Suprapubic skin (tissue), 4 donors: ENCODE measurements around the gene THEM5. TPM values are rescaled to one million over a fixed set of nuclear protein-coding genes. Genes with fewer than 3 reads are reported as not detected.

Experiments
- DNase-seq, 2 donors: peaks; one replicate each; pipeline ENCODE4 v3.0.0-alpha.2; 2019; ENCODE audit warnings: low spot score in 2 of 2
- H3K27ac ChIP-seq: fragments of 200-600 bp; sonication (generic); one replicate; pipeline ENCODE4 v1.5.1; 2019
- H3K27me3 ChIP-seq: fragments of 200-600 bp; sonication (generic); one replicate; pipeline ENCODE4 v1.5.1; 2019
- H3K36me3 ChIP-seq: fragments of 200-600 bp; sonication (generic); one replicate; pipeline ENCODE4 v1.5.1; 2019
- H3K4me1 ChIP-seq: fragments of 200-600 bp; sonication (generic); one replicate; pipeline ENCODE4 v1.5.1; 2019
- H3K4me3 ChIP-seq: fragments of 200-600 bp; sonication (generic); one replicate; pipeline ENCODE4 v1.5.1; 2019; ENCODE audit warnings: mild to moderate bottlenecking
- H3K9me3 ChIP-seq: fragments of 200-600 bp; sonication (generic); one replicate; pipeline ENCODE4 v1.5.1; 2019
- EP300 ChIP-seq: sonication (generic); formaldehyde crosslinking; IDR thresholded peaks from one replicate; pipeline ENCODE4 v1.6.1; 2017; ENCODE audit warnings: antibody characterized with exemption
- POLR2A ChIP-seq, 2 donors: fragments of 450-650 bp; IDR thresholded peaks; one replicate each; pipeline ENCODE4 v1.6.1; 2017; ENCODE audit warnings: antibody characterized with exemption in 2 of 2, mild to moderate bottlenecking in 2 of 2, moderate library complexity in 2 of 2
- POLR2AphosphoS5 ChIP-seq, 3 donors: sonication (generic); formaldehyde crosslinking; IDR thresholded peaks; one replicate each; pipeline ENCODE4 v1.6.1; 2017; ENCODE audit warnings: antibody characterized with exemption in 3 of 3
- WGBS: methylation state at CpG from one replicate; pipeline ENCODE4 v1.1.5; 2018; 5-methylcytosine and 5-hydroxymethylcytosine counted together
- total RNA-seq, 4 donors: library from RNA; depleted of rRNA; stranded (reverse); fragments of >200 nt; gene quantifications; one replicate each; pipeline ENCODE4 v1.1.0, GENCODE V29; 2016
- TF ChIP-seq, protein P1 (sequence below), 2 donors: fragments of 200-600 bp in 1 of 2; fragments of 450-650 bp in 1 of 2; sonication (generic) in 1 of 2; IDR thresholded peaks; one replicate each; pipeline ENCODE4 v1.5.1; 2016 to 2019; ENCODE audit warnings: antibody characterized with exemption in 2 of 2, mild to moderate bottlenecking in 1 of 2, moderate library complexity in 1 of 2

The THEM5 gene
- total RNA-seq, 4 donors from 2014 or later = 29.1 to 89.7 (median 64.3) TPM

DNA sequence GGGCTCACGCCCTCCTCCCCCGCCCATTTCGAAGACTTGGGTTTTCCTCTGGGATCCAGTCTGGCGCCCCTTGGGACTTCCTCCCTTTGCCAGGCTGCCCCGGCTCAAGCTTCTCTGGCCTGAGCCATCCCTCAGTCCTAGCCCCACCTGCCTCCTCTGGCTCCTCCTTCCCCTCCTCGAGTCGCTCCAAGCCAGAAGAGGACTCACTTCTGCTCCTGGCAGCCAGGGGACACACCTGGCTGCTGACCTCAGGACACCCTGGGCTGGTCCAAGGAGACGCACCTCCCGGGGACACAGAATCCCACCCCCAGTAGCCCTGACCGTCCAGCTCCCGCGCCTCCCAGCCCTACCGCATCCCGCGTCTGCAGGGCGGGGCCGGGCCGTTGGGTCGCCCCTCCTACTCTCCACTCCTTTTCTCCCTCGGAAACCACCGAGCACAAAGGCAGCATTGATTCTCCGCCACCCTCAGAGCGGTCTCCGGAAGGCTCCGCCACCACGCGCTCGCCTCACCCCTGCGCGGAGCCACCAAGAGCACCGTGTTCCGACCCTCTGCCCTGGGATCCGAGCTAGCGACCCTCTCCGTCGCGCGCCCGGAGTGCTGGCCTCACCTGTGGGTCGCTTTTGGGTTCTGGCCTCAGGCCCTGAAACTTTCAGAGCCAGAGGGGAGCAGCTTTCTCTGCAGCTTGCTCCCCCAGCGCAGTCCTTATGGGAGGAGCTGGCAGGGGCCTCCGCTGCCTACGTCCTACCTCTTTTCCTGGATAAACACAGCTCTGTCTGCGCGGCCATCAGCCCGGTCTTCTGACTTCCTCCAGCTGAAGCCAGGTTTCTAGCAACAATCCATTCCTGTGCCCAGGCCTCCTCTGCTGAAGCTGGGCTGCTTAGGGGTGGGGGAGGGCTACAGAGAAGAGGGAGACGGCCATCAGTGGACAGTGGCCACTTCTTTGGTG lies 13.8 kb downstream of the THEM5 start, which contains the start of gene C2CD4D:
Gene C2CD4D (minus strand): TSS at position 364 of the 947 bp plus-strand sequence. CDS start 831 bp downstream, outside the sequence.
- WGBS = 19% methylated on average over 23 of the region's 47 CpGs
- DNase-seq = peak in 1 of 2 donors; percentile 75
- peaks cover 12% of the 10 kb centered on the region for H3K27me3 ChIP-seq

DNA sequence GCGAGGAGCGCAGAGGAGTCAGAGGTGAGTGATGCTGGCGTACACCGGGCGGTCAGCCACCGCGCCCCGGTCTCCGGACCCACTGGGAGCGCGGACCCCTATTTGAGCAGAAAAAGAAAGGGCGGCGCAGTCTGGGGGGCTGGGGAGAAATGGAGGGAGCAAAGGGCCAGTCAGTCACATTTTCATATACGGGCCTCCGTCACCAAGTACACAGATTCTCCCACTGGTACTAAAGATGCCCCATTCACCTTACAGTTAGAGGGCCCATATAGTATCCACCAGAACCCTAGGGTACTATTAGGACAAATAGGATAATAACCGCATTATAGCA lies 14.5 kb downstream of the THEM5 start:
- TF ChIP-seq EP300 (no peak), POLR2A (IDR thresholded peaks at IDR 0.05) (no peak), POLR2AphosphoS5 (IDR thresholded peaks at IDR 0.05) (no peak)
- TF ChIP-seq, protein P1, sequence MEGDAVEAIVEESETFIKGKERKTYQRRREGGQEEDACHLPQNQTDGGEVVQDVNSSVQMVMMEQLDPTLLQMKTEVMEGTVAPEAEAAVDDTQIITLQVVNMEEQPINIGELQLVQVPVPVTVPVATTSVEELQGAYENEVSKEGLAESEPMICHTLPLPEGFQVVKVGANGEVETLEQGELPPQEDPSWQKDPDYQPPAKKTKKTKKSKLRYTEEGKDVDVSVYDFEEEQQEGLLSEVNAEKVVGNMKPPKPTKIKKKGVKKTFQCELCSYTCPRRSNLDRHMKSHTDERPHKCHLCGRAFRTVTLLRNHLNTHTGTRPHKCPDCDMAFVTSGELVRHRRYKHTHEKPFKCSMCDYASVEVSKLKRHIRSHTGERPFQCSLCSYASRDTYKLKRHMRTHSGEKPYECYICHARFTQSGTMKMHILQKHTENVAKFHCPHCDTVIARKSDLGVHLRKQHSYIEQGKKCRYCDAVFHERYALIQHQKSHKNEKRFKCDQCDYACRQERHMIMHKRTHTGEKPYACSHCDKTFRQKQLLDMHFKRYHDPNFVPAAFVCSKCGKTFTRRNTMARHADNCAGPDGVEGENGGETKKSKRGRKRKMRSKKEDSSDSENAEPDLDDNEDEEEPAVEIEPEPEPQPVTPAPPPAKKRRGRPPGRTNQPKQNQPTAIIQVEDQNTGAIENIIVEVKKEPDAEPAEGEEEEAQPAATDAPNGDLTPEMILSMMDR (IDR thresholded peaks at IDR 0.05) = no peak
- H3K27ac ChIP-seq = peak overlapping the region; percentile 91
- DNase-seq = no peak
- H3K4me1 ChIP-seq = peaks cover 50% of the 10 kb centered on the region
- H3K27me3 ChIP-seq = peaks cover 12% of the 10 kb centered on the region
- H3K9me3 ChIP-seq = no peaks in the 10 kb centered on the region
- H3K36me3 ChIP-seq = no peaks in the 10 kb centered on the region
- peak overlapping the region; percentile 48 for H3K4me3 ChIP-seq
- 33% methylated on average over 16 of the region's 16 CpGs for WGBS

More for the DNA sequence above, 13.8 kb downstream of the THEM5 start, which contains the start of gene C2CD4D:
- Histone ChIP-seq H3K36me3 (no peaks in the 10 kb centered on the region), H3K4me1 (peaks cover 48% of the 10 kb centered on the region), H3K9me3 (no peaks in the 10 kb centered on the region), H3K4me3 (peak within 1 kb of the TSS; percentile 48), H3K27ac (peak within 1 kb of the TSS; percentile 91)
- TF ChIP-seq POLR2A (IDR thresholded peaks at IDR 0.05) (peak in 1 of 2 donors; percentile 23), EP300 (no peak), POLR2AphosphoS5 (IDR thresholded peaks at IDR 0.05) (peak in 1 of 3 donors; percentile 67)

DNA sequence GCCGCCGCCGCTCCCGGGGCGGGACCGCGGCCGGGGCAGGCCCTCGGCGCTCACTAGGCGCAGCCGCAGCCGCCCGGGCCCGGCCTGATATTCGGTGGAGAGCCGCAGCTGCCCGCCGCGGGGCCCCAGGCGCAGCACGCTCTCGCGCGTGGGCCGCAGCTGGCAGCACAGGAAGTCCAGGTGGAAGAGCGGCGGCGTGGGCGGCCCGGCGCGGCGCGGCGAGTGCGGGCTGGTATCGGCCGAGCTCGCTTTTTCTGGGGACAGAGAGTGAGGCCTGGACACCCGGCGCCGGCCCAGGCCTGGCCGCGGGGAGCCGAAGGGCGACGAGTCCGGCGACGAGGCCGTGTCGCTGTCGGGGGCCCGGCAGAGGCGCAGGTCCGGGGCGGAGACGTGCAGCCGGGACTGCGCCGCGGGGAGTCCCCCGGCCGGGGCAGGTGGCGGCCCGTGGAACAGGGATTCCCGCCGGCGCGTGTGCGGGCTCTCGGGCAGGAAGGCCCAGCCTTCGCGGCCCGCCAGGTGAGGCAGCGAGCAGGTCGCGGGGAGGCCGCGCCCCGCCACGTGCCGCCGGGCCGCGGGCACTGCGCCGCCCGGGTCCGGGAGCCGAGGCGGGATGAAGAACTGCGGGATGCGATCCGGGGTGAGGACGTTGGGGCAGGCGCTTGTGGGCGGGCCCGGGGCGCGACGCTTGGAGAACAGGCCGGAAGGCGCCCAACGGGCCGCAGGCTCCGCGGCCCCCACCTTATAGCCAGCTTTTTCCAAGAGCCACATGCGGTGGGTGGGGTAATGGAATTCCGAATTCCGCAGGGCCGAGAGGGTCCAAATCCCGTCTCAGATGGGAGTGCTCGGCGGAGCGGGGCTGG lies 15.1 kb downstream of the THEM5 start:
- DNase-seq = no peak
- H3K27ac ChIP-seq = peak overlapping the region; percentile 91
- no peaks in the 10 kb centered on the region for H3K9me3 ChIP-seq
- peak overlapping the region; percentile 48 for H3K4me3 ChIP-seq
- no peaks in the 10 kb centered on the region for H3K36me3 ChIP-seq
- 12% methylated on average over 20 of the region's 117 CpGs for WGBS
- peaks cover 56% of the 10 kb centered on the region for H3K4me1 ChIP-seq
- TF ChIP-seq POLR2AphosphoS5 (IDR thresholded peaks at IDR 0.05) = no peak
- TF ChIP-seq EP300 = no peak
- TF ChIP-seq, protein P1 (IDR thresholded peaks at IDR 0.05) = no peak
- TF ChIP-seq POLR2A (IDR thresholded peaks at IDR 0.05) = no peak
- H3K27me3 ChIP-seq = peaks cover 12% of the 10 kb centered on the region

DNA sequence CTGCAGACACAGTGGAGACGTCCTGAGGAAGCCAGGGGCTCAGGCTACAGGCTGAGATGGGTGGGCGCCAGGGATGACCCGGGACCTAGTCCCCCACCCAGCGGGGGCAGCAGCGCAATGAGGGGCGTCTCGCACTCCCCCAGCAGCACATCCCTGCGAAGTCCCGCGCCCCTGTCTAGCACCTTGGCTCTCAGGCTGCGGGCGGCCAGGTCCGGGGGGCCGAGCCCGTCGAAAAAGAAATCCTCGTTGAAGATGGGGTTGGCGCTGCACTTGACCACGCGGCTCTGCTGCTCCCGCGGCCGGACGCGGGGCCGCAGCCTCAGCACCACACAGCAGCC lies 15.7 kb downstream of the THEM5 start:
- WGBS = 44% methylated on average over 5 of the region's 26 CpGs
- H3K27ac ChIP-seq = peak overlapping the region; percentile 91
- no peaks in the 10 kb centered on the region for H3K9me3 ChIP-seq
- H3K4me1 ChIP-seq = peaks cover 62% of the 10 kb centered on the region
- TF ChIP-seq EP300 = no peak
- TF ChIP-seq, protein P1 (IDR thresholded peaks at IDR 0.05) = no peak
- no peak for TF ChIP-seq POLR2AphosphoS5 (IDR thresholded peaks at IDR 0.05)
- no peak for TF ChIP-seq POLR2A (IDR thresholded peaks at IDR 0.05)
- no peaks in the 10 kb centered on the region for H3K36me3 ChIP-seq
- H3K27me3 ChIP-seq = peaks cover 12% of the 10 kb centered on the region
- peak overlapping the region; percentile 48 for H3K4me3 ChIP-seq
- no peak for DNase-seq

DNA sequence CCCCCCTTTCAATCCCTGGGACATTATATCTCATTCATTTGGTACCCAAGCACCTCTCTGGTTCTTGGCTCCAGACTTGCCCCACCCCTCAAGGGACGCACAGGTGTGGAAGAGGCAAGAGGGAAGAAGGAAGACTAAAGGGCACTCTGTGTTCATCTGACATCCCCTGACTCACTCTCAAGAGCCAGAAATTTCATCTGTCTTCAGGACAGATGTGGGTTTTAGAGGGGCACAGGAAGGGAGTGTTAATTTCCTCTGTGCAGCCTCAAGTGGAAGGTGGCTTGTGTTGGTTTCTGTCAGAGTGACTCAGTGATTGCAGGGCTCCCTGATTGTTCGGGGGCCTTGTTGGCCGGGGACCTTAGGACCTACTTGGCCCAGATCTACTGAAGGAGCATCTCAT lies 16.3 kb downstream of the THEM5 start:
- Histone ChIP-seq H3K36me3 (no peaks in the 10 kb centered on the region), H3K27ac (peak overlapping the region; percentile 91), H3K27me3 (peaks cover 12% of the 10 kb centered on the region), H3K9me3 (no peaks in the 10 kb centered on the region), H3K4me3 (no peak overlapping the region), H3K4me1 (peaks cover 69% of the 10 kb centered on the region)
- WGBS = 63% methylated on average over 3 of the region's 3 CpGs
- TF ChIP-seq POLR2A (IDR thresholded peaks at IDR 0.05) = no peak
- TF ChIP-seq, protein P1 (IDR thresholded peaks at IDR 0.05) = no peak
- no peak for TF ChIP-seq POLR2AphosphoS5 (IDR thresholded peaks at IDR 0.05)
- no peak for TF ChIP-seq EP300
- no peak for DNase-seq
